DLD1 (cell line): ENCODE measurements around the gene TBX1.

Experiments used
- in situ Hi-C: cut with HindIII; loops from 2 replicates; pipeline ENCODE4 v1.10.0; 2017; ENCODE audit warnings: low sequenced_read_pairs

The TBX1 gene

DNA sequence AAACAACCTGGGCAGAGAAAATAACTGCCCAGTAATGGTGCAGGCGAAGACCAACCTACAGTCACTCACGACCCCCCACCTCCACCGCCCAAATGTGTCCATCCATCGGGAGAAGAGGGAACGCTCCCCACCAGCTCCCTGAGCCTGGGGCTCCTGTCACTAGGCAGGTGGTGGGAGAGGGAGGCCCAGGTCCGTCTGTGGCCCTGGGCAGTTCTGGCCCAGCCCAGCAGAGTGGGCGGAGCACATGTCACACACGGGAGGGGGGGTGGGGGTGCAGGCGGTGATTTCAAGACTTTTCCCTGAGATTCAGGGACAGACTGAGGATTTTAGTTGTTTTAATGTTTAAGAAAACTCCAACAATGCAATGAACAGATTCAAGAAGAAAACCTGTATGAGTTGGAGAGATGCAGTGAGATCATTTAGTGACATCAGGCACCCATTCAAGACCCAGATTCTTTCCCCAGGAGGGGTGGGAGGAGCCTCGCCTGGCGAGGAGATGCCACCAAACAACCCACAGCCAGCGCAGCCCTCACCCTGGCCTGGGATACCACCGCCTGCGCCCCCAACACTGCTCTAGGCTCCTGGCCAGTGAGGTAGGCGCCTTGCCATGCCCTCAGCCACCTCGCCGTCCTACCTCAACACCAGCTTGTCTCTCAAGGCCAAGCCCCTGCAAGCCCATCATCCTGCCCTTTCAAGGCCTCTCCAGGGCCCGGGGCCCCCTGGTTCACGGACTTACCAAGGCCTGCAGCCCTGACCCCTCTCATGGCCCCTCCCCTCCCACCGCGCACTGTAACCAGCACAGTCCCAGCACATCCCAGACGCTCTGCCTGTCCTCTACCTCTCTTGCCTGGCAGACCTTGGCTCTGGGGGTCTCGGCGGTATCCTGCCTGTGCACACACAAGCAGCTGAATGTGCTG is 36.8 kb downstream of the TBX1 start:
- in situ Hi-C loops, result no loop called here

DNA sequence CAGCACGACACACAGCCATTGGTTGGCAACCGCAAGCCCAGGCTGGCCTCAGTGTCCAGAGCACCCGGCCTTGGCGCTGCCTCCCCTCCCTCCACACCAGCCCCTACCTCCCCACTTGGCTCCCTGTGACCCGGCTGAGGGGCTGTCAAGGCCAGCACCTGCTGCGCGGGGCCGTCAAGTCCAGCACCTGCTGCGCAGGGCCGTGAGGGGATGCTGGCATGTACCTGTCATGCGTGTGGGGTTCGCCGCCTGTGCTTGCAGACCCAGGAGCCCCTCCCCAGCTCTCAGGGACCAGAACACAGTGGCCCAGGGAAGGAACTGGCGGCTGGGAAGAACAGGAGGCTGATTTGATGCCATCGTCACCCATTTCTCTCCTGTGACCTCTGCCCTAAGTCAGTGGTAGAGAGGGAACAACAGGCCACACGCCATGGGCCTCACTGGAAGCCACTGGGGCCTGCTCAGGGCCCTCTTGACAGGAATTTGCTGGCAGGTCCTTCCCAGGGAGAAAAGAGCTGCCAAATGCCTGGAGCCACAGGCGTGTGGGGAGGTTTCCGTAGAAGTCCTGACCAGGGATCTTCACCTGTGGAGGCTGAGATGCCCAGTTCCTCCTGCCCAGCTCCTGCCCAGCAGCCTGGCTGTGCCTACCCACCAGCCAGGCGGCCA is 37.6 kb downstream of the TBX1 start:
- in situ Hi-C loops, result no loop called here

DNA sequence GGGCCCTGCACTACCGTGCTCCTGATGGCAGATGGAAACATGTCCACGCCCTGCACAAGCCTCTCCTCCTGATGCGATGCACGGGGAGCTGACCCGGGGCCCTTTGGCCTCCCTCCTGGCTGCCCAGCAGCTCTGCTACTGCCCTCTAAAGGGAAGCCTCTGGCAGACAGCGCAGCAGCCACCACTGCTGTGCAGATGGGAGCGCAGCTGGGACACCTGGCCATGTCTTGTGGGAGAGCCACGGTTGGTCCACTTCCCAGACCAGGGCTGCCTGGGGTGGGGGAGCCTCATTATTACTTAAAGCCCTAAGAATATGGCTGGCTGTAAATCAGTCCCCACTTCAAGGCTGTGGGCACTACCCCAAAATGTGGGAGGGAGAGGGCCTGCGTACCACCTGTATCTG is 38.3 kb downstream of the TBX1 start:
- in situ Hi-C loops, result no loop called here

DNA sequence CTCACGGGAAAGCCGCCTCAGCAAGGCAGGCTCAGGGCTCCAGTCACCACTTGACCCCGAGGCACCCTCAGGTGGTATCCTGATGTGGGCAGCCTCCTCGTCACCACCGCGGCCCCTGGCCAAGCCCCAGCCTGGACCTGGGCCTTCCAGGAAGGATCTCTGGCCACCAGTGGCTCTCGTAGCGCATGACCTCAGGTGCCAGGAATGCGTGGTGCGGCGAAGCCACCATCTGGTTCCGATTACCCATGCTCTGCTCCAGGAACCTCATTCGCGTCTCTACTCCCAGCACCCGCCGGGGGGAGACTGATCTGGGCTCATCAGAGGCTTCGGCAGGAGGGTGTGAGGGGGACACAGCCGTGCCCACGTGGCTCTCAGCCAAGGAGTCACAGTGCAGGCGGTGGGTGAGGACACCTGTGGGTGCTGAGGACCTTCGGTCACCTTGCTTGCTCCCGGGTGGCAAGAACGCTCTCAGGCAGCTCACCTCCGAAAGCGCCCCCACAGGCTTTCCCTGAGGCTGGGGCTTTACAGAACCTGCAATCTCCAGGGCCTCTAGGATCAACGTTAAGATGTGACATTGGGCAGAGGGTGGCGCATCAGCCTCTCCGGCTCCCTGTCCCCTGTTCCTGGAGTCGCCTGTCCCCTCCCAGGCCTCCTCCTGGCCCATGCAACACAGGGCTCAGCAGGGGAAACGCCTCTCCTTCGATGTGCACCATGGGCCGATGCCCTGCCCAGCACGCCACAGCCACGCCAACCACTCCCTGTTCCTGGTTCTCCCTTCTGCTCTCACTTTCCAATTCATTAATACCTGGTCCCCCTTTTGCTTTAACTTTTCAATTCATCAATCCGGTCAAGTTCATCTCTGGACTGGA is 39.0 kb downstream of the TBX1 start:
- in situ Hi-C loops, result no loop called here

DNA sequence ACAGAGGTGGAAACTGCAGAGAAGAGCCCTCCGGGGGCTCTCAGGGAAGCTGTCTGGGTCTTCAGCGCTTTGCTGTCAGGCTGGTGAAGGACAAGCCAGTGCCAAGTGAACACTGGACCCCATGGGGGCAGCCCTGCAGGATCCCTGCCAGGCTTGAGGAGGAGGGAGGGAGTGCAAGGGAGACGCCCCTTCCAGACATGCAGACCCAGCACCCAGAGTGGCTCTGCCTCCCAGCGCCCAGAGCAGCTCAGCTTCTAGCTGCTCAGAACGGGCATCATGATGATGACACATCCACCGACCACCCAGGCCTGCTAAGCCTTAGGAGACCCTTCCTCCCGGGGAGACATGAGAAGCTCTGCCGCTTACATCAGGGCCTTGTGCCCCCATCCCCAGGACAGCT is 39.7 kb downstream of the TBX1 start:
- in situ Hi-C loops, result no loop called here

DNA sequence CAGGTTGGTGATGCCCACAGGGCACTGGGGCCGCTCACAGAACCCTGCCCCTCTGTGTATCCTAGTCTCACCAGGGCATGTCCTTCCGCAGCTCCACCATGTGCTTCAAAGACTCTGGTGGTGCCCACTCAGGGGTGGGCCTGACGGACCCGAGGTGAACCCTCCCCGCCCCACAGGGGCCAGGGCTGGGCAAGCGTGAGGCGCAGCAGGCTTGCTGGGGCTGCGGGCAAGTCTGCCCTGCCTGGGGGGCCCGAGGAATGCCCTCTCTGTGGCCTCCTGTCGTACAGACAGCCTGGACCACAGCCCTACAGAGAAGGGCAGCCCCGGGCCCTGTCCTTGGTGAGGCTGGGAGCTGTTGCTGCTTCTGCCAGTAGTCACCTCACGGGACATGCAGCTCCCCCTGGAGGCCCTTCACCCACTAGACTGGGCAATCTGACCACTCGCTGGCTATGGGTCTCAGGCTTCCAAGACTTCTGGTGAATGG is 40.2 kb downstream of the TBX1 start:
- in situ Hi-C loops, result no loop called here

DNA sequence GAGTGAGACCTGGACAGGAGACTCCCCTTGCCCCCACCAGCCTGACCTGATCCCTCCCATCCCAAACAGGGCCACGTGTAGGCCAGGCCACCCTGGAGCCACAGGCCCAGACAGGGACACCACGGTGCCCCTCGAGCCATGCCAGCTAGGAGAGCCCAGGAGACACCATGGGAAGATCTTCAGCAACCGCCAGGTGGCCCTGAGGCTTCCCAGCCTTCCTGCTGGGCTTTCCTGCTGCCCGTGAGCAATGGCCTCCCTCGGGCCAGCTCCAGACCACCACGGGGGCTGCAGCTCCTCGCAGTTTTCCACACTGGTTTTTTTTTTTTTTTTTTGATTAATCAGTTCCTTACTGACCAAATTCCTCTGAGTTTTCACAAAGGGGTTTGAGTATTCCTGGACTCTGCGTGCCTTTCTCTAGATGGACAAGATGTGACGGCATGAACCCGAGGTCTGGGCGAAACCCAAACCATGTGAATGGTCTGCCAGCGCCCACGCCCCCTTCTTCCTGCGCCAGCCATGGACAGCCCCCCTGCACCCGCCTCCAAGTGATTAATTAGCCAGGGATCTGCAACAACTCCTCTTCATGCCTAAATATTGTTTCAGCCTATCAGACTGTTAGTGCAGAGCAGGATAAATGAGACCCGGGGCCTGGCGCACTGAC is 40.9 kb downstream of the TBX1 start:
- in situ Hi-C loops, result no loop called here

DNA sequence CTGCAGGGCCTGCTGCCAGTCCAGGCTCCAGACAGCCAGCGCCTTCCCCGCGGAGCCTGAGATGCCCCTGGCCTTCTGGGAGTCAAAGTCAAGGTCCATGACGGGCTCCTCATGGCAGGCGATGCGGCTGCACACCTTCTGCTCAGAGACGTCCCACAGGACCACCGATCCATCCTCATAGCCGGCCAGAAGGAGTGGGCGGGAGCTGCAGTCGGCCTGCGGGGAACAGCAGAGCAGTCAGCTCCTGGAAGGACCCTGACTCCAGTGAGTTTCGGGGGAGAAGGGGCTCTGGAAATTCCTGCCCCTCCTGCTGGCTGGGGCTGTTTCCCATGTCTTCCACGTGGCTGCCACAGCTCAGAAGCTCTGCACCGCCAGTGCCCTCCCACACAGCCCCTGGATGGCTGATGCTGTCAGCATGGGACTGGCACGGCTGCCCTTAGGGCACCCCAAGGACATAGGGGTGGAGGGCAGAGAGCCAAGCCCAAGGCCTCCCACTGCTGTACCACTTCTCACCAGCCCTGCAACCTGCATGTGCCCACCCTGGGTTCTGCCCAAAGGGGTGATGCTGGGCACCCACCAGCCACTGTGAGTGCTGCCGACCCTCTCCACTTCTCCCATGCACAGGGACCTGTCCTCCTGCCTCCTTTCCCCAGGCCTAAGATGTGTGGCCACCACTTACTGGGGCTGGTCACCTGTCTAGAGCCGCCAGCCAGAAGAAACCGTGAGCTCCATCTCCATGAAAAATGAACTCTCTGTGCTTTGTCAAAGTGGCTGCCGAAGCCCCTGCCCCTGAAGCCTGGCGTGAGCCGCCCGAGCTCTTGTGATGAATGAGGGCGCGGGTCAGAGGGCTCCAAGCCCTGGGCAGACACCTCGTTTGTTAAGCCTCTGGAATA is 41.7 kb downstream of the TBX1 start:
- in situ Hi-C loops, result no loop called here

DNA sequence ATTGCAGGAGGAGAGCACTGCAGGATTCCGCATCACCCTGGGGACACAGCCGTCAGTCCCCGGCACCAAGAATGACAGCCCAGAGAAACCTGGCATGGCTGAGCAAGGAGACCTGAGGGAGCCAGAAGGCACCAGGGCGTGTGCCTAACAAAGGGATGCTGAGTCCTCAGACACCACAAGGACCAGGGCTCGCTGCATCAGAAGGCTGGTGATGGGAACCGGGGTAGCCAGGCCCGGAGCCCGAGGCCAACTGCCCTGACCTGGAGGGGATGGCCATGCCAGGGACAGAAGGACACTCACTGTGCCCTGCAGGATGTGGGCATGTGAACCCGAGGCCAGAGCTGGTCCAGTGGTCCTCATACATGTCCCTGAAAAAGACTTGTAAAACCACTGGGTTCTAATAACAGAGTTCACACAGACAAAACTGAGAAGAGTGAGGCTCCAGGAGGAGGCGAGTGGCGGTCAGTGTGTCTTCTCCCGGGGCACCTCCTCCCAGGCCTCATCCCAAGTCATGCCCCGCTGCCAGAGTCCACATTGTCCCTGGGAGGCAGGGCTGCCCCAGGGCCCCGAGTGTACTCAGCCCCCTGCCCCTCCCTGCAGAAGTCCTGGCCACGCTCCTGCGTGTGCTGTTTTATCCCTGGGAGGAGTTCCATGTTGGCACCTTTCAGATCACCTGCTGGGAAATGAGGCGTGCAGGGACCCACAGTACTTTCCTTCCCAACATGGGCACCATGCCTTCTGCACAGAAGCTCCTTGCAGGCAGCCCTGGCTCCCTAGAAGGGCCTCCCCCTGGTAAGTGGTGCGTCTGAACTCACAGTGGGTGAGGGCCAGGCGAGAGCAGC is 42.5 kb downstream of the TBX1 start:
- in situ Hi-C loops, result no loop called here

DNA sequence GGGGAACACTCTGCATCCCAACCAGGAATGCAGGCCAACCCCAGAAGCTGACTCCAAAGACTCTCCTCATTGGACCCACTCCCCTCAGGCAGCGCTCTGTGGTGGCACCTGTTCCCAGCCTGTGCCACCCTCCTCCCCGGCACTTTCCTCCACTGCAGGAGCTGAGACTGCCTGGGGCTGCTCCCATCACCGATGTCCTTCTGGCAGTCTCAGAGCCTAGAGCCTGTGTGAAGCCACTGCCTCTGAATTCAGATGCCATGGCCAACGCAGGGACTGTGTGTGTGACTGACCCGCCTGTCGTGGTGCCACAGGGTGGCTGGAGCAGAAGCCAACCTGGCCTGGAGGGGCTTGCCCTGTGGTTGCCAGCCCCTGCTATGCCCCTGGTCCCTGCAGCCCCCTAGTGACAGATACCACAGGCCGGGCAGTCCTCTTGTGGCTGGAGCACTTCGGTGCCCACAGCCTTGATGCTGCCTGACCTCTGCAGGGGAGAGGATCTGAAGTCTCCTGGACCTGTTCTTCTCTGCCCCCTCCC is 43.2 kb downstream of the TBX1 start:
- in situ Hi-C loops, result no loop called here

DNA sequence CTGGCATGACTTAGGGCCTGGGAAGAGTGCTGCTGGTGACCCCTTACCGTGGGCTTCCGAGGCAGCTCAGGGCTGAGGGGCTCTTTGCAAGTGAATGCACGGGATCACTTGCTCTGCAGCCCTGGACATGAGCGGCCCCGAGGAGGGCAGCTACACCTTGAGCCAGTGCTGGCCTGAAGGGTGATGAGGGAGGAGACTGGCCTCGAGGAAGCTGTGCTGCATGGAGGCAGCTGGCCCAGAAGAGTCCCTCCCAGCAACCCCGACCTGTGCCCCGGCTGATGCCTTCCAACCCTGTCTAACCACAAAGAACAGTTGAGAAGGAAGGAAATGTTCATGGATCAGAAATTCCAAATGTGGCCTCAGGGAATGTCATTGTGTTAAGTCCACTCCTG is 45.2 kb downstream of the TBX1 start:
- in situ Hi-C loops, result no loop called here

DNA sequence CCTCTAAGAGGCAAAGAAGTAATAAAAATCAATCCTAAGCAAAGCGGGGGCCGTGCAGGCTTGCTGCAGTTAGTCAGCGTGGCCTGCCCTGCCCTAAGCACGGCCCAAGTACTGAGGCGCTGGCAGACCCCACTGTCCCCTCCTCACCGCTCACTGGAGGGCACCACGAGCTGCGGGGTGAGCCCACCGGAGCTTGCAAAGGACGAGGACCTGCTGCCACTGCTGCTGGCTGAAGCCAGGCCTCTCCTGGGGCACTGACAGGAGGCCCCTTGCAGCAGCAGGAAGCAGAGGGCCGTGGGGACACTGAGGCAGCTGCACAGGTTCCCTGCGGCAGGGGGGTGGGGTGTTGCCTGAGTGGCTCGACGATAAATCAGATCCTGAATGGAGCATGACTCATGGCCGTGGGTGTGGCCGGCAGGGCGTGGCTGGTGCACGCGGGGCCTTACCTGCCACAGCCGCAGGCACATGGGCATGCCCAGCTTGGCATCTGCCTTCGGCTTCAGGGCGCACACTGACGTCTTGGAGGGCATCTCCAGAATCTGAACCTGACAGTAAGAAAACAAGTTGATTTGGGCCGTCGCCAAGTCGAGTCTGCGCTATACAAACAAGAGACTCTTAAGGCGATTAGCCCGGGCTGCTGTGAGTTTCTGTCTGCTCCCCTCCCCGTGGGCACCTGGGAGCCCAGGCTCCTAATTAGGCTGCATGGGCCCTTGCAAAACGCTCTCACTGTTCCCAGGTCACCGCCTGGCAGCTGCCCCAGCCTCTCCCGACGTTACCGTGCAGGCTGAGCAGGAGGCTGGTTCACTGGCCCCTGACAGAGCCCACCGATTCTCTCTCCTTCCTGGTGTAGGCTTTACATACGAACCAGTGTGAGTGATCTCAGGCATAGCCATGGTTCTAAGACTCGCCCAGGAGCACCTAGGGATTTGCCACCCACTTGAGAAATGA is 45.9 kb downstream of the TBX1 start:
- in situ Hi-C loops, result no loop called here

DNA sequence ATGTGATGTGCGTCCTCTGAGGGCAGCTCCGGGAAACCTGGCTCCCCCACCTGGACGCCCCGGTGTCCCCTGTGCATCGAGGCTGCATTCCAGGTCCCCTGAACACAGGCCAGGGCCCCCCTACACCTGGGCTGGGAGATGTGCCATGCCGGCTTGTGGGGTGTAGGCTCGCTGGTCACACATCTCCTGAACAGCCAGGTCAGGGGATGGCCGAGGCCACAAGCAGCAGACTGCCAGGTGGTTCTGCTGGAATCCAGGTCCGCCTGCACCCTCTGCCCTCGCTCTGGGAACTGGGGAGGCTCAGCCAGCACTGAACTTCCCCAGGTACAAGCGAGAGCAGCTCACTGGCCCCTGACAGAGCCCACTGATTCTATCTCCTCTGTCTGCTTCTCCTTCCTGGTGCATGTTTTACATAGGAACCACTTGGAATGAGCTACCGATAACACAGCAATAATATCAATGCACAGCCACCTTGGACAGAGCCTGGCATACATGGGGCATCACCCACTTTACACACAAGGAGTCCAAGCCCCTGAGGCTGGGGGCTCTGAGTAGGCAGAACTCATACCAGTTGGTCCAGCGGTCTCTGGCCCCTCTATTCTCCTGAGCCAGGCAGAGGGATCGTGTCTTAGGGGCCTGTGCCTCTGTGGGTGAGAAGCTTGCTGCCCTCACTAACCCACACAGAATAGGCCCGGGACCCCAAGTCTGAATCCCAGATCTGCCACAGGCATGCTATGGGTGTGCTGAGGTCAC is 46.8 kb downstream of the TBX1 start:
- in situ Hi-C loops, result no loop called here

DNA sequence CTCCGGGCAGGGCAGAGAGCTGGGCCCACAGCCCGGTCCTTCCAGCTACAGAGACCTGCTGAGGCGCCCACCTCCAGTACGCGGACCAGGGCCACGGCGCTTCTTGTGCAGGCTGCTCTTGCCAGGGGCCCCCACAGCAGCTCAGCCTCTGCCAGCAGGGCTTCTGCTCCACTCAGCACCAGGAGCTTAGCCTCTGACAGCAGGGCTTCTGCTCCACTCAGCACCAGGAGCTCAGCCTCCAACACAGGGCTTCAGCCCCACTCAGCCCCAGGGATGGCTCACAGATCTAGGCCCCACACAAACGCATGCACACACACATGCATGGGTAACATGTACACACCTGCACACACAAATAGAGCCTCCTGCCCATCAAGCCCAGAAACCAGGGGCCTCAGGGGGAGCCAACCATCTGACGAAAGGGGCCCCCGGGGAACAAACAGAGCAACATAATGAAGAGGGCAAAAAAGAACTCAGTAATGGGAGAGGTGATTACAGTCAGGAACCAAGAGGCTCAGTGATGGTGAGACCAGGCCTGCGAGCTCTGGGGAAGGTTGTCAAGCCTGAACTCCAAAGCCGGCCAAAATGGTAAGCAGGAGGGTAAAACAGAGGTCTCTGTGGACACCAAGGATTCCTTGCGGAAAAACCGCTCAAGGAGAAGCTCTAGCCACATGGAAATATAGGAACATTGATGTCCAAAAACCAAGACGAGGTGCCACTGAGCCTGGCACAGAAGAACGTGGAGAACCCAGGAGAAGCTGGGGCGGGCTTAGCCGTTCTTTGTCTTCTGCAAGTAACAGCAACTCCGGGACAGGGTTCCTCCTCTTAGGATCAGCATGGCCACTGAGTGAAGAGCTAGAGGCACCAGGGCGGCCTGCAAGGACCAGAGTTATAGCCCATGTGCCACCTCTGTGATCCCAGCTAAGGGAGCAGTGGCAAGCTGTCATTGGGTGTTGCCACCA is 47.6 kb downstream of the TBX1 start:
- in situ Hi-C loops, result no loop called here

DNA sequence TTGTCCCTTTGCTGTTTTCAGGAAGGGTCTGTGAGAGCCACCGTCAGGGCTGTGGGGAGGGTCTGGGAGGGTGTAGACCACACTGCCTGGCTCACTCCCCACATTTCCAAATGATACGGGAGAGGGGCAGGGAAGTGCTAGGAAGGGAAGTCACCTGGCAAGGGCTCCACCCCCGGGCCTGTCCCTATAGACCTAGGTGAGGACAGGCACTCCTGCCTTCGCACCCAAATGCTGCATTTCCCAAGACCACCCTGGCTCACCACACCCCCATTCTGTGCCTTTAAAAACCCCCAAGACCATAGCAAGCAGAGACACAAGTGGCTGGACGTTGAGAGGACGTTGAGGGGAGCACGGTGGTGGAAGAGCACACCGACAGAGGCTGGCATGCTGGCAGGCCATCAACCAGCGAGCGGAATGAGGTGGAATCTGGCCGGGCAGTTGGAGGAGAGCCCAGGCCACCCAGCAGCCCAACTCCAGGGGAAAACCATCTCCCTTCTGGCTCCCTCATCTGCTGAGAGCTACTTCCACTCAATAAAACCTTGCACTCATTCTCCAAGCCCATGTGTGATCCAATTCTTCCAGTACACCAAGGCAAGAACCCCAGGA is 48.4 kb downstream of the TBX1 start:
- in situ Hi-C loops, result no loop called here
